MG63 (cell line): ENCODE measurements around the gene FAM117A. TPM values are rescaled to one million over a fixed set of nuclear protein-coding genes. Genes with fewer than 3 reads are reported as not detected.

ENCODE experiments used
- DNase-seq: peaks from one replicate; pipeline ENCODE4 v3.0.0-alpha.2; 2020
- H3K27me3 ChIP-seq: fragments of 250-450 bp; sonication (Bioruptor Pico); 2 replicates; pipeline ENCODE4 v1.5.1; 2020; ENCODE audit warnings: mild to moderate bottlenecking, moderate library complexity
- H3K36me3 ChIP-seq: fragments of 250-450 bp; sonication (Bioruptor Pico); 2 replicates; pipeline ENCODE4 v1.5.1; 2020; ENCODE audit warnings: mild to moderate bottlenecking, moderate library complexity
- H3K4me3 ChIP-seq: fragments of 250-450 bp; sonication (Bioruptor Pico); 2 replicates; pipeline ENCODE4 v1.5.1; 2020; ENCODE audit warnings: mild to moderate bottlenecking, moderate library complexity
- H3K9me3 ChIP-seq: fragments of 250-450 bp; sonication (Bioruptor Pico); 2 replicates; pipeline ENCODE4 v1.5.1; 2020; ENCODE audit warnings: mild to moderate bottlenecking, moderate library complexity
- total RNA-seq: library from RNA; depleted of rRNA; stranded (reverse); fragments of >200 nt; shearing (Covaris generic); gene quantifications from 2 replicates; pipeline ENCODE4 v1.2.3, GENCODE V29; 2014; ENCODE audit warnings: low replicate concordance; rRNA removed

Gene FAM117A
- 1.4 and 2.7 TPM in 2 replicates for total RNA-seq

- Histone ChIP-seq H3K36me3 (no peaks in the 10 kb centered on the region), H3K4me3 (peak within 1 kb of the TSS; percentile 43), H3K27me3 (peaks cover 37% of the 10 kb centered on the region), H3K9me3 (no peaks in the 10 kb centered on the region)
- peak; percentile 97 for DNase-seq
Measured at GRCh38 chr17:49763735-49764558, at the start of gene FAM117A. Gene FAM117A (minus strand): TSS chr17:49764131. CDS start chr17:49764087, 44 bp downstream.

GRCh38 chr17:49809056-49809455, 45.1 kb upstream of the FAM117A start:
- no peak for DNase-seq
- H3K36me3 ChIP-seq = peaks cover 80% of the 10 kb centered on the region
- no peaks in the 10 kb centered on the region for H3K27me3 ChIP-seq
- H3K9me3 ChIP-seq = no peaks in the 10 kb centered on the region
- H3K4me3 ChIP-seq = no peak overlapping the region

DNA sequence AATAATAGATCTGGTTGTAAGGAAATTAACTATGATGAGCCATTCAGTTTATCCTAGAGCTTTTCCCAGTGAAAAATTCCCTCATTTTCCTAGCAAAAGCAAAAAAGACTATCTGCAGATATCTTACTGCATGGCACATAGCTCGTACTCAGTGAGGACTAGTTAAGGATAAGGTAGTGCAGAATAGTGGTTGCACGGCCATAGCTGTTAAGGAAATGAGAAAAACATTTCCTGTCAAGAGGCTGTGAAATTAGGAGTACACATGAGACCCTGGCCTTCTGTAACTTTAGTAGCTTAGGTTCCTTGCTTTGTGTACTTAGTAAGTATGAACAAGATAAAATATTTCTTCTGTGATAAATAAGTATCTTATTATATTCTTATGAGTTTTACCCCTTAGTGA, 34.8 kb upstream of the FAM117A start:
- no peak for DNase-seq
- H3K36me3 ChIP-seq = peaks cover 81% of the 10 kb centered on the region

GRCh38 chr17:49798182-49798581, 34.3 kb upstream of the FAM117A start:
- no peaks in the 10 kb centered on the region for H3K9me3 ChIP-seq
- no peak overlapping the region for H3K4me3 ChIP-seq
- peaks cover 85% of the 10 kb centered on the region for H3K36me3 ChIP-seq
- no peaks in the 10 kb centered on the region for H3K27me3 ChIP-seq
- peak; percentile 23 for DNase-seq

More for the DNA sequence above, 34.8 kb upstream of the FAM117A start:
- Histone ChIP-seq H3K4me3 (no peak overlapping the region), H3K27me3 (no peaks in the 10 kb centered on the region), H3K9me3 (no peaks in the 10 kb centered on the region)

DNA sequence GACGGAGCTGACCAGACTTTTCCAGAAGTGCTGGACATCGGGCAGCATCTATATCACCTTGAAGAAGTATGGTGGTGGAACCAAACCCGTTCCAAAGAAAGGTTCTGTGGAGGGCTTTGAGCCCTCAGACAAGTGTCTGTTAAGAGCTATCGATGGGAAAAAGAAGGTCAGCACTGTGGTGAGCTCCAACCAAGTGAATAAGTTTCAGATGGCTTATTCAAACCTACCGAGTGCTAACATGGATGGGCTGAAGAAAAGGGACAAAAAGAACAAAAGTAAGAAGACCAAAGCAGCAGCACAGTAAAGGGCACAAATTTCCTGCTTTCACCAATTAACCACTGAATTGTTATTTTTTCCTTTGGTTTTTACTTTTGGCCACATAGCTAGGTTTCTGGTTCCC, 31.4 kb upstream of the FAM117A start:
- peaks cover 82% of the 10 kb centered on the region for H3K36me3 ChIP-seq

DNA sequence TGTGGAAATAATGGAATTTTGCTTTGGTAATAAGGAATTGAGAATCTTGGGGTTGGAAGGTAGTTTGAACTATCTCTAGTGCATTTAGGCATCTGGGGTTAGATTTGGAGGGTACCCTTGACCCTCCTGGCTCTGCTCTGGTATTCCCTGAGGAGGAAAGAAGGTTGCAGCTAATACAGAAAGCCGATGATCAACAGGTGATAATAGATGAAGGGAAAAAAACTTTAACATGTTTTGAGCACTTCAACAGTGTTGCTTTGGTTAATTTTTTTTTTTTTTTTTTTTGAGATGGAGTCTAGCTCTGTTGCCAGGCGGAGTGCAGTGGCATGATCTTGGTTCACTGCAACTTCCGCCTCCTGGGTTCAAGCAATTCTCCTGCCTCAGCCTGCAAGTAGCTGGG, 29.4 kb upstream of the FAM117A start:
- no peaks in the 10 kb centered on the region for H3K27me3 ChIP-seq
- no peak overlapping the region for H3K4me3 ChIP-seq
- H3K36me3 ChIP-seq = peaks cover 73% of the 10 kb centered on the region
- no peak for DNase-seq
- no peaks in the 10 kb centered on the region for H3K9me3 ChIP-seq

More for the DNA sequence above, 31.4 kb upstream of the FAM117A start:
- no peaks in the 10 kb centered on the region for H3K27me3 ChIP-seq
- no peak overlapping the region for H3K4me3 ChIP-seq
- no peak for DNase-seq
- no peaks in the 10 kb centered on the region for H3K9me3 ChIP-seq

- Histone ChIP-seq H3K4me3 (peak overlapping the region; percentile 97), H3K36me3 (peaks cover 37% of the 10 kb centered on the region), H3K27me3 (no peaks in the 10 kb centered on the region), H3K9me3 (no peaks in the 10 kb centered on the region)
- no peak for DNase-seq
Measured at GRCh38 chr17:49789243-49789578, 25.3 kb upstream of the FAM117A start.

DNA sequence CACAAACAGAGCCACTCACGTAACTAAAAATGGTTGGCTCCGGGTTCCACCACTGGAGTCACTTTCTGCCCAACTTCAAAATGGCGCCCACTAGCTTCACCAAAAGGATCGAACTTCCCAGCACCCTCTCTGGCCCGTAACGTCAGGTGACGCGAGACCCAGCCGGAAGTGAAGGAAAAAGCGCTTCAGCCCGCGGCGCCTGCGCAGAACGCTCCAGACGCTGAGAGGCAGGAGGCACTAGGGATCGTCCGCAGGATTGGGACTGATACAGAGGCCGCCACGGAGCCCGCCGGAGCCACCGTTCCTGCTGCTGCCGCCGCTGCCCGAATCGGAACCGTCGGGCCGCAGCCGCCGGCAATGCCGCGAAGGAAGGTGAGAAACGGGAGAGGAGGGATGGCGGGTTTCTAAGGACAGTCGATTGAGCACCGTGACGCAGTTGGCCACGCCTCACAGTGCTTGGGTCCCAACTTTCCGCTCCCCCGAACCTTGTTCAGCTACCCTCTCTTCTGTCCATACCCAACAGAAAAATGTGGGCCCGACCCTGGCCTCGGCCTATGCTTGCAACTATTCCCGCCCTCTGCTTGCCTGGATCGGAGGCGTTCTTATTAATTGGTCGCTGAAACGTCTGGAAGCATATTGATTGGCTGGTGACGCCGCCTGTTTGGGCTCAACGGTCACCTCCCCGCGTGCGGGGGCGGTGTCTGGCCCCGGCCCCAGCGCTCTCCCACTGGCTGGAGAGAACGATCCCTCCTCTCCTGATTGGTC, 24.7 kb upstream of the FAM117A start, which contains the start of gene KAT7:
Gene KAT7 (plus strand): TSS at position 204 of the 765 bp plus-strand sequence. CDS start 154 bp downstream, at position 358.
- Histone ChIP-seq H3K9me3 (no peaks in the 10 kb centered on the region), H3K4me3 (peak within 1 kb of the TSS; percentile 97), H3K36me3 (peaks cover 32% of the 10 kb centered on the region), H3K27me3 (no peaks in the 10 kb centered on the region)
- peak; percentile 100 for DNase-seq

DNA sequence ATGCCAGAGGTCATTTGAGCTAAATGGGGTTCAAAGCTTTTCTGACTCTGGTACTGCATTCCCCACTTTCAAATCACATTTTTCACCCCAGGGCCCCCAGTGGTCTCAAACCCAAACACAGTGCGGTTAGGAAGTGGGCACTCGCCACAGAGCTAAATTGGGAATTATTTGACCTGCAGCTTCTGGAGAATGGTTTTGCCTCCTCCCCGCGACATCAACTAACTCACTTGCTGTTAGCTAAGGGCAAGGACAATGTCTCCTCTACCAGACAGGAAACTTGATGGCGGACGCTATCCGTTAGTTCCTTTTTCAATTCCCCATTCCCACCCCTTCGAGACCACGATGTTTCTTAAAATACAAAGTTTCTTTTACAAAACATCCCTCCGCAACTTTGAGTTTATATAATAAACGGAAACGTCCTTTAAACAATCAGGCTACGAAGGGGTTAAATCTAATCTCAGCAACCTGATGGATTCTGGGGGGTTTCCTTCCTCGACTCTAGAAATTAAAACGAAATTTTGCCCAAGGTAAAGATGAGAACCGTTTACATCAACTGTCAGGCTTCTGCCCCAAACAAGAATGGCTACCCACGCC, 24.1 kb upstream of the FAM117A start:
- peaks cover 27% of the 10 kb centered on the region for H3K36me3 ChIP-seq
- no peaks in the 10 kb centered on the region for H3K27me3 ChIP-seq
- H3K4me3 ChIP-seq = peak overlapping the region; percentile 97
- no peak for DNase-seq
- no peaks in the 10 kb centered on the region for H3K9me3 ChIP-seq

DNA sequence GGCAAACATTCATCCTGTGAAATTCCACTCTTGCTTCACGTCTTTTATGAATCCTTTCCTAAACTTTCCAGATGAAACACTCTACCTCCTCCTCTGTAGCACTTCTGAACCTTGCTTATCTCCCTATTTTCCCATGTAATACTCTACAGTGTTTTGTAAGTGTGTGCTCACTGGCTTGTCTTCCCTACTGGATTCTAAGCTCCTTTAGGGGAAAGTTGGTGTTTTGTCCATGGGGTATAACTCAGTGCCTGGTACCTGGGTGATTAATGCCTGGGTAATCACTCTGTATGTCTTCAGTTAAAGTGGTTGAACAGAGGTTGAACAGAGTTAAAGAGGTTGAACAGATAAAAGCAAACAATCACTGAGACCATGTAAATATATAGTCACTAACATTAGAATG, 20.7 kb upstream of the FAM117A start:
- H3K36me3 ChIP-seq = peaks cover 6% of the 10 kb centered on the region
- DNase-seq = no peak

GRCh38 chr17:49783791-49784190, 19.9 kb upstream of the FAM117A start:
- Histone ChIP-seq H3K9me3 (no peaks in the 10 kb centered on the region), H3K4me3 (no peak overlapping the region), H3K27me3 (no peaks in the 10 kb centered on the region), H3K36me3 (peaks cover 3% of the 10 kb centered on the region)
- DNase-seq = no peak

More for the DNA sequence above, 20.7 kb upstream of the FAM117A start:
- no peak overlapping the region for H3K4me3 ChIP-seq
- no peaks in the 10 kb centered on the region for H3K27me3 ChIP-seq
- no peaks in the 10 kb centered on the region for H3K9me3 ChIP-seq

DNA sequence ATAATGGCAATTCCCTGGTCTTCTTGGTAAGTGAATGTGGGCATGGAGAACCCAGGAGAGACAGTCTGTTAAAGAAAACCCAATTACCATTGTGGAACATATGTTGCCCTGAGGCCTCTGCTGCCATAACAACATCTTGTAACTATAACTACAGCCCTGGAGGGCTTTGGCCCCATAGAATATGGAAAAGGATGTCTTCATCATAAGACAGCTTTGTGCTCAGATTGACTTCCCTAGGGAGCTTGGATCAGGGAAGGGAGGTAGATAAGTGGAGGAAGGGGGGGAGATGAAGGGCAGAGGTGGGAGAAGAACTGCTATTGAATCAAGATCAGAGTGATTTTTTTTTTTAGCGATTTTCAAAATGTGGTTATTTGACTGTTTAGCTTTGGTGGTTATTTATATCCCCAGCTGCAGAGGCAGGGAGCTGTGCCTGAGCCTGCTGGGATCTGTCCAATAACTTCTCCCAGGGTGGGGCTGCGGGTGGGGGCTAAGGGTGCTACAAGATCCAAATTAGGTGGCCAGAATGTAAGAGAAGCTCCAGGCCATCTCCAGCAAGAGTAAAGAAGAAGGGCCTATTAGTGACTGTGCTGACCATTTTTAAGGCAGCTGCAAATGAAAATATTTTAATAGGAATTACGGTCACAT, 19.3 kb upstream of the FAM117A start:
- Histone ChIP-seq H3K9me3 (no peaks in the 10 kb centered on the region), H3K36me3 (no peaks in the 10 kb centered on the region), H3K27me3 (no peaks in the 10 kb centered on the region), H3K4me3 (no peak overlapping the region)
- DNase-seq = no peak

- H3K36me3 ChIP-seq = no peaks in the 10 kb centered on the region
- no peaks in the 10 kb centered on the region for H3K27me3 ChIP-seq
- DNase-seq = peak; percentile 44
- H3K4me3 ChIP-seq = no peak overlapping the region
- no peaks in the 10 kb centered on the region for H3K9me3 ChIP-seq
Measured at GRCh38 chr17:49779739-49780231, 15.9 kb upstream of the FAM117A start.

GRCh38 chr17:49779156-49779738, 15.3 kb upstream of the FAM117A start:
- Histone ChIP-seq H3K4me3 (no peak overlapping the region), H3K9me3 (no peaks in the 10 kb centered on the region), H3K27me3 (no peaks in the 10 kb centered on the region), H3K36me3 (no peaks in the 10 kb centered on the region)
- no peak for DNase-seq

GRCh38 chr17:49777563-49777962, 13.6 kb upstream of the FAM117A start:
- Histone ChIP-seq H3K9me3 (no peaks in the 10 kb centered on the region), H3K27me3 (no peaks in the 10 kb centered on the region), H3K36me3 (no peaks in the 10 kb centered on the region), H3K4me3 (no peak overlapping the region)
- DNase-seq = no peak
